Measurements from ENCODE around the gene RAPGEF4.
A peak's percentile ranks its signal among the peaks of the same experiment; 100 is the strongest.

Gene RAPGEF4

DNA sequence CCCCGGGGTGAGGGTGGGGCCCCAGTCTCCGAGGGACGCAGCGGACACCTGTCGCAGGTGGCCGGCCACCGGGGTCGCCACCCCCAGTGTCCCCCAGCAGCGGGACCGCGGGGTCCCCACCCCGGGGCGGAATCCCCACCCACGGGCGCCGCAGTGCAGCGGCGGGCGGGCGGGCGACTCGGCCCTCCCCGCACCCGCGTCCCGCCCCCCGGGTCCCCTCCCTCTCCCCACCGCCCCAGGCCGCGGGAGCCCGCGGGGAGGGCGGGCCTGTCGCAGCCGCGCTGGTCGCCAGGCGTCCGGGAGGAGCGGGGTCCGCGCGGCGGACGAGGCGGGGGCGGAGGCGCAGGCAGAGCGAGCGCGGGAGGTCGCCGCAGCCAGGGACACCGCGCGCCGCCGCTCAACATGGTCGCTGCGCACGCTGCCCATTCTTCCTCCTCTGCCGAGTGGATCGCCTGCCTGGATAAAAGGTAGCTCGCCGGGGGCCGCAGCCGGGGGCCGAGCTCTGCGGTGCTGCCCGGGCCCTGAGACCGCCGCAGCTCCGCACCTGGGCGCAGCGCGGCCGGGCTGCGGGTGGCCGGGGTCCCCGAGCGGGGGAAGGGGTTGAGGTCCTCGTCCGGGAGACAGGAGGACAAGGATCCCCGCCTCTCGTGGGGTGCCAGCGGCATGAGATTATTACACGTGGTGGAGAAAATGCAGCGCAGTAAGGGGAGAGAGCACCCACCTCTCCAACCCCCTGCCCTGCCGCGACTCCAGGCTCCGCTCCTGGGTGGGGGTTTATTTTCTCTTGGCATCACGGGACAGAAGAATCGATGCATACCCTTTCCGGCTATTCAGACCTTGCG is at the start of gene RAPGEF4:
Gene RAPGEF4 (plus strand): TSS at position 264 of the 842 bp plus-strand sequence. CDS start 139 bp downstream, at position 403.
- DNase-seq: no peak

DNA sequence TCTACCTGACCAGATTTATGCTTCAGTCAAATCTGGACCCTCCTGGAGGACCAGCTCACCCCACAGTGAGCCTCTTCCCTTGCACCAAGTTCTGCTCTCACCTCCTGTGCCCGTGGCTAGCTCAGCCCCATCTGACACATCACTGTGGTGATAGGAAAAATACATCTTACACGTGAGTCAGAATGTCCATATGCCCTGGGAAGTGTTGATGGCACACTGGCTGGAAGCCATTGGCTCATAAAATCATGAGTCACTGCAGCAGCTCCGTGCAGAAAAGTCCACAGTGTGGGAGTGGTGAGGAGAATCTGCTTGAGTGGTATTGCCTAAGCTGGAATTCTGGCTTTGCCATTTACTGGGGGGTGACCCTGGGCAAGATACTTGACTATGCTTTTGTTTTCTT is 42.6 kb upstream of the RAPGEF4 start:
- DNase-seq: peak; percentile 98

DNA sequence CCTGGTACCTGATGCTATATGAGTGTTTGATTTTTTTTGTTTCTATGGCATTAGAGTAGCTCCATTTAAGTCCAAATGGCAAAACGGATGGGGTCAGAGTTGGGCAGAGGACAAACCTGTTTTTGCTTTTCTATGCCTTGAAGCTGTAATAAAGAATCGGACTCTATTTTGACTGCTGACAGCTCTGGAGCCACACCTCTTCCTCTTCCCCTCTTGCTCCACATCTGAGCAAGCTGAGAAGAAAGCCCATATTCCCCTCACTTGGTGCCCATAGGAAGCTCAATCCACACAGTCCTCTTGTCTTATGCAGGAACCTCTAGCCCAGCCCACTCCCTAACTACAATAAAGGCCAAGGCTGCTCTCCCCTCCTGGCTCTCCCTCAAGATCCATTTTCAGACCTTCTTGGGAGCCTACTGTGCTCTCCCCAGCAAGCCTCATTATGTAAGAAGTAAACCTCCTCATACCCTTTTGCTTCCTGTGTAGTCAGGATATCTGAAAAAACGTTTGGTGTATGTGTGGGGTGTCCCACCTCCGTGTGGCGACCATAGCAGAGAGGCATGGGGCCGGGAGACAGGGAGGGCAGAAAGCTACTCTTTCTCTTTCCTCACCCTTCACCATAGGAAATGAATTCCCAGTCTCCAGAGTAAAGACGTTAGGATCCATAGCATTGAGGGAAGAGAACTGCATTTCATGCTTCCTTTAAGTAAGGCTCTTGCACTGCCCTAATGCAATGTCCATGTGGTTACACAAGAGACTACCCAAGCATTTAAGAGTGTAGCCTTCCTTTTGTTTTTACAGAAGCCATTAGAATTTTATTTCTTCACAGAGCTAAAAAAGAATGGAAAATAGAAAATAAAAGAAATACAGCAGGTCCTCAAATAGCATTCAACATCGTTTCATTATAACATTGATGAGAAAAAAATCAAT is 41.9 kb upstream of the RAPGEF4 start:
- DNase-seq: peak; percentile 42

DNA sequence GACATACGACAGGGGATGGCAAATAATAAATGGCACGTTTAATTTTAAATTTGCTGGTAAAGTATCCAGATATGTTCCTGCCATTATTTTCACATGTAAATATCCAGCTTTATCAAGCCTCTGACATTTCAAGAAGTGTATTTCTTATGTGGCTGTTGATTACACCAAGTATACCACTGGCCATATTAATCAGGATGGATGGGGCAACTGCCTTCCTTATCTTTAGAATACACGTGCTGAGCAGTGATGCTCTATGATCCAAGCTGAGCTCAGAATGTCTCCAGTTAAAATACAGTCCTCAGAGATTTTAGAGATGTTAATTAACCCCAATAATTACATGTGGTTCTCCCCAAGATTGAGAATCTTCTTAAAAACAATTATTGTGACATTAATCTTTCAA is 38.3 kb upstream of the RAPGEF4 start:
- DNase-seq: no peak

- DNase-seq: peak; percentile 86
Measured at GRCh38 chr2:172698041-172698863, 37.4 kb upstream of the RAPGEF4 start.

- DNase-seq: peak; percentile 58
Measured at GRCh38 chr2:172701250-172701649, 34.4 kb upstream of the RAPGEF4 start.

DNA sequence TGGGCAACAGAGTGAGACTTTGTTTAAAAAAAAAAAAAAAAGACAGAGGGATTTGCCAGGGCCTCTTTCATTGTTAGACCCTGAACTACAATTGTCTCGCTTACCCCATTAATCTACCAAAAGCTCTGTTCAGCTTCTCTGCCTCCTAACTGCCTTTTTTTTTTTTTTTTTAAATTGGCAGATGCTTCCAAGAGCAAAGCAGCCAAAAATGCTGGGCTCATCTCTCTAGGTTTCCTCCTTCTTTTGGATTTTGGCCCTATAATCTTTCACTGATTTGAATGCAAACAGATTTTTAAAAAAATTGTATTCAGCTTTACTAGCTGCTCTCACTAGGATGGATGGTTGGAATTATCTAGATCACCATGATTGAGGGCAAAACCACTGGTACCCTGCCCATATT is 33.2 kb upstream of the RAPGEF4 start:
- DNase-seq: no peak

DNA sequence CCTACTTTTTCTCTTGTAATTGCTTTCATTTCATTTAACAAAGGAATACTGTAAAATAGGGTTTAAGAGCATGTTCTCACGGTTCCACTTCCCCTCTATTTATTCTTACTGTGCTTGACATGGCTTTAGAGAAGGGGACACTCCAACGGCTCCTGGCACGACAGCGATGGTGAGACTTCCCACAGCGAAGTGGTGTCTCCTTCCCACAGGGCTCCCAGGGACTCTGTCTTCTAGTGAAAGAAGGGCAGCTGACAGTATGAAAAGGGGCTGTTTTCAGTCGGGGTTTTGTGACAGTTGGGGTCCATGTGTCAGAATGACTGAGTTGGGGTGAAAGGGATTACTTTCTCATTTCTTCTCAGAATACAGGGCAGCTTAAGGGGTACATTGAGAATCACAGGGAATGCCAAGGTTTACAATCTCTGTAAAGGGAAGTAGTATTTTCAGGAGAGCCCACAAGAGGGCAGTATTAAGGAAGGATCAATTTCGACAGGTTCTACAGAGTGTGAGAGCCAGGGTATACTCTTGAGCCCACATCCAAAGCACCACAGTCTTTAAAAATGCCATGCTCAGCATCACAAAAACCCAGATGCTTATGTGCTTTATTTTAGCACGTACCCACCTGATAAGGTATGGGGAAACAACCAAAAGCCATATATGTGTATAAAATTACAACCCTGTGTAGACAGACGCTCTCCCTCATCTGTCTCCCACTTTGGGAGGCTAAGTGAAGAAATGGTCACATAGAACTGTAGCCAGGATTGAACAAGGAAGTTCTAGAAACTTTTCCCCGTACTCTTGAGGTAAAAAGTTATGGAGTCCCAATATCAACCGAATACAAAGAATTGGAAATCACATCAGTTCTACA is 31.3 kb upstream of the RAPGEF4 start:
- DNase-seq: peak; percentile 7

GRCh38 chr2:172705352-172705751 is 30.3 kb upstream of the RAPGEF4 start:
- DNase-seq: no peak

- no peak for DNase-seq
Measured at GRCh38 chr2:172708247-172708646, 27.4 kb upstream of the RAPGEF4 start.

- no peak for DNase-seq
Measured at GRCh38 chr2:172709566-172710291, 25.9 kb upstream of the RAPGEF4 start.

DNA sequence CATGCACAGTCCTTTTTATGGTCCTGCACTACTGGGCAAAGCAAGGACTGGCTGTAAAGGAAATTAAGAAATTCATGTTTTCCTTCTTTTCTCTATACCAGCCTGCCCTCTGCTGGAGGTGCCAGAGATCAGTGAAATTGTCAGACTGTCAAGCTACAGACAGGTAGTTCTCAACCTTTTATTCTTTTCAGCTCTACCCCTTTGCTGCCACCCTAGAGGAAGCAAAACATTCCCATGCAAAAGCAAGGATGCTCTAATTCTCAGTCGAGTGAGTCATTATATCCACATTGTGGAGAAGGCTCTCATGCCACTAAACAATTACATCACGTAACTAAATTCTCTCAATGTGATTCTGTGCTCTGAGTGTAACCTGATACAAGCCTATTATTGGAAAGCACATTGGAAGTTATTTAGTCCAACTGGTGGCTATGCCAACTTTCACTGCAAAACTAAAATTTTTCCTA is 25.0 kb upstream of the RAPGEF4 start:
- DNase-seq: peak; percentile 45

GRCh38 chr2:172711110-172711509 is 24.5 kb upstream of the RAPGEF4 start:
- no peak for DNase-seq

GRCh38 chr2:172712251-172712650 is 23.4 kb upstream of the RAPGEF4 start:
- no peak for DNase-seq

DNA sequence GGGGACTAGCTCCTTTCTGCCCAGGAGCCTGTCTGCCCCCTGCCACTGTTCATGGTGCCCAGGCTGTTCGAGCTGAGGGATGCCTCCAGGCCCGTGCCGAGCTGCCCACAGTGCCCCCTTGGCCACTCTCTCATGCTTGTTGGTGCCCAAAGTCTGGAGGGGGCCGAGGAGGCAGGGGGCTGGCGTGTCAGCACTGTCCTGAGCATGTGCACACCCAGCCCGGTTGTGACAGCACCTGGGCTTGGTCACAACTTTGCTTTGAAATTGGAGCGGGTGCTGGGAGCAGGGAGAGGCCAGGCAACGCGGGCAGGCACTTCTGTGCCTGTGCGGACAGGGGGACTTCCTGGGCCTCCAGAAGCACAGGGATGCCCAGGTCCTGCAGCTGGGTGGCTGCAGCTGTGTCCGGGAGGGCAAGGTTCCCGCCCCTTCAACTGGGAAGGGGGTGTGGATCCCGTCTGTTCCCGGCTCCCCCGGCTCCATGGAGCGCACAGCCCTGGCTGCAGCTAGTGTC is 22.2 kb upstream of the RAPGEF4 start:
- DNase-seq: no peak

GRCh38 chr2:172722481-172722880 is 13.2 kb upstream of the RAPGEF4 start:
- no peak for DNase-seq

DNA sequence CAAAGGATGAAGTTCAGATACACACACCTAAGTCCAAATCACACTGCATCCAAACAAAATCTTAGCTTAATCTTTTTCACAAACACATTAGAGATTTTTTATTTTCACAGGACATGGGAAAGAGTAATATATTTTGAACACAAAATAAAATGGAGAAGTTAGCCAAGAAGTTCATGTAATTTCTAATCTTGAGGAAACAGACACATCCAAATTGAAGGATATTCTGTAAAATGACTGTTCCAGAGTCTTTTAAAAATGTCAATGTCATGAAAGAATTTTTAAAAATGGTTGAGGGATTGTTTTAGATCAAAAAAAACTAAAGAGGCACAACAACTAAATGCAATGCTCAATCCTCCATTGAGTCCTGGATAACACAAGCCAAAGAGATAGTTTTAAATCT is 12.4 kb upstream of the RAPGEF4 start:
- DNase-seq: no peak

DNA sequence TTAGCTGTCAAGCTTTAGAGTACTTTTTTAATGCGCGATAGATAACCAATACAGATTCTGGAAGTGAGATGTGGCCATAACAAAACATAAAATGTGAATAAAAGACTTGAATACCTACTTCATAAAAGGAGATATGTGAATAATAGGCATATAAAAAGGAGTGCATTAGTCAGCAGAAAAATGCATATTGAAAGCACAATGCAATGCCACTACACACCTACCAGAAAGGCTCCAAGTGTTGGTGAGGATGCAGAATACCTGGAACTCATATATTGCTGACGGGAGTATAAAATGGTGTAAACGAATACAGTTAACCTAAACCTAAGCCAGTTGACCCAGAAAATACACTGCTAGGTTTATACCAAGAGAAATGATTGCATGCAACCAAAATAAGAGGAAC is 10.9 kb upstream of the RAPGEF4 start:
- DNase-seq: no peak

GRCh38 chr2:172725284-172725683 is 10.4 kb upstream of the RAPGEF4 start:
- no peak for DNase-seq

DNA sequence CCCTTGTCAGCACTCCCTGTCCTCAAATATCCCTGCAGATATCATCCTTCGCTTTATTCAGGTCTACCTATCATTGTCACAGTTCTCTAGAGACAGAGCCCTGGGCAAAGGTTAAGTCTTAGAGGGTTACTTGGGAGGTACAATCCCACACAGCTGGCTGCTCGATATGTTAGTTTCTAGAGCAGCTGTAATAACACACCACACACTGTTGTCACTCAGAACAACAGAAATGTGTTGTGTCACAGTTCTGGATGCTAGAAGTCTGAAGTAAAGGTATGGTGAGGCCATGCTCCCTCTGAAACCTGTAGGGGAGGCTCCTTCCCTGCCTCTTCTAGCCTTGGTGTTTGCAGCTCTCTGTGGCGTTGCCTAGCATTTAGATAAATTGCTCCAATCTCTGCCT is 9.9 kb upstream of the RAPGEF4 start:
- no peak for DNase-seq

Measured in NCI-H226 (cell line).